ENCODE measurements around the gene RHOJ.
"Not testable (repeated sequence)": the region's sequence is repeated elsewhere in the genome, so short reads cannot be mapped to it uniquely, and the experiment has no call there.

The RHOJ gene

GRCh38 chr14:63276492-63277342 is 72.5 kb downstream of the RHOJ start:
- no peaks in the 10 kb centered on the region for H3K36me3 ChIP-seq (ENCODE audit: insufficient read depth, insufficient read length, low read length)
- DNase-seq (ENCODE audit: low read depth, low spot score): no peak
- no peaks in the 10 kb centered on the region for H3K9me3 ChIP-seq (ENCODE audit: insufficient read depth, low read length)
- no peak overlapping the region for H3K4me3 ChIP-seq (ENCODE audit: insufficient read length, low read depth)
- TF ChIP-seq YY1 (IDR thresholded peaks at IDR 0.05; ENCODE audit: insufficient read depth, insufficient read length) (no peak), SUZ12 (IDR thresholded peaks at IDR 0.05; ENCODE audit: extremely low read depth, insufficient read depth, insufficient read length) (no peak), ZNF274 (IDR thresholded peaks at IDR 0.05; ENCODE audit: low read depth, low read length) (no peak)
- no peak overlapping the region for H3K9ac ChIP-seq (ENCODE audit: insufficient read length, low read depth)
- no peaks in the 10 kb centered on the region for H3K4me1 ChIP-seq (ENCODE audit: insufficient read depth, insufficient read length)
- no peaks in the 10 kb centered on the region for H3K27me3 ChIP-seq (ENCODE audit: insufficient read depth, insufficient read length)

GRCh38 chr14:63277591-63278183 is 73.4 kb downstream of the RHOJ start:
- no peak for DNase-seq (ENCODE audit: low read depth, low spot score)
- H3K36me3 ChIP-seq (ENCODE audit: insufficient read depth, insufficient read length, low read length): no peaks in the 10 kb centered on the region
- no peaks in the 10 kb centered on the region for H3K27me3 ChIP-seq (ENCODE audit: insufficient read depth, insufficient read length)
- H3K4me1 ChIP-seq (ENCODE audit: insufficient read depth, insufficient read length): no peaks in the 10 kb centered on the region
- TF ChIP-seq SUZ12 (IDR thresholded peaks at IDR 0.05; ENCODE audit: extremely low read depth, insufficient read depth, insufficient read length) (no peak), YY1 (IDR thresholded peaks at IDR 0.05; ENCODE audit: insufficient read depth, insufficient read length) (no peak), ZNF274 (IDR thresholded peaks at IDR 0.05; ENCODE audit: low read depth, low read length) (no peak)
- H3K9ac ChIP-seq (ENCODE audit: insufficient read length, low read depth): no peak overlapping the region
- no peaks in the 10 kb centered on the region for H3K9me3 ChIP-seq (ENCODE audit: insufficient read depth, low read length)
- no peak overlapping the region for H3K4me3 ChIP-seq (ENCODE audit: insufficient read length, low read depth)

GRCh38 chr14:63279933-63280332 is 75.7 kb downstream of the RHOJ start:
- not testable (repeated sequence) for H3K9me3 ChIP-seq (ENCODE audit: insufficient read depth, low read length); H3K4me1 ChIP-seq (ENCODE audit: insufficient read depth, insufficient read length); DNase-seq (ENCODE audit: low read depth, low spot score); H3K27me3 ChIP-seq (ENCODE audit: insufficient read depth, insufficient read length); H3K36me3 ChIP-seq (ENCODE audit: insufficient read depth, insufficient read length, low read length); H3K4me3 ChIP-seq (ENCODE audit: insufficient read length, low read depth); H3K9ac ChIP-seq (ENCODE audit: insufficient read length, low read depth)

GRCh38 chr14:63282997-63283883 is 79.0 kb downstream of the RHOJ start:
- TF ChIP-seq SUZ12 (IDR thresholded peaks at IDR 0.05; ENCODE audit: extremely low read depth, insufficient read depth, insufficient read length): no peak
- DNase-seq (ENCODE audit: low read depth, low spot score): no peak
- Histone ChIP-seq H3K9me3 (ENCODE audit: insufficient read depth, low read length) (no peaks in the 10 kb centered on the region), H3K4me3 (ENCODE audit: insufficient read length, low read depth) (no peak overlapping the region), H3K27me3 (ENCODE audit: insufficient read depth, insufficient read length) (no peaks in the 10 kb centered on the region), H3K36me3 (ENCODE audit: insufficient read depth, insufficient read length, low read length) (no peaks in the 10 kb centered on the region), H3K4me1 (ENCODE audit: insufficient read depth, insufficient read length) (no peaks in the 10 kb centered on the region), H3K9ac (ENCODE audit: insufficient read length, low read depth) (no peak overlapping the region)

- Histone ChIP-seq H3K4me1 (ENCODE audit: insufficient read depth, insufficient read length) (no peaks in the 10 kb centered on the region), H3K4me3 (ENCODE audit: insufficient read length, low read depth) (no peak overlapping the region), H3K9ac (ENCODE audit: insufficient read length, low read depth) (no peak overlapping the region), H3K27me3 (ENCODE audit: insufficient read depth, insufficient read length) (no peaks in the 10 kb centered on the region), H3K9me3 (ENCODE audit: insufficient read depth, low read length) (no peaks in the 10 kb centered on the region), H3K36me3 (ENCODE audit: insufficient read depth, insufficient read length, low read length) (no peaks in the 10 kb centered on the region)
- TF ChIP-seq SUZ12 (IDR thresholded peaks at IDR 0.05; ENCODE audit: extremely low read depth, insufficient read depth, insufficient read length) (no peak), YY1 (IDR thresholded peaks at IDR 0.05; ENCODE audit: insufficient read depth, insufficient read length) (no peak), ZNF274 (IDR thresholded peaks at IDR 0.05; ENCODE audit: low read depth, low read length) (no peak)
- no peak for DNase-seq (ENCODE audit: low read depth, low spot score)
These were observed 79.6 kb downstream of the RHOJ start for GRCh38 chr14:63283884-63284248.

- no peaks in the 10 kb centered on the region for H3K27me3 ChIP-seq (ENCODE audit: insufficient read depth, insufficient read length)
- no peak overlapping the region for H3K4me3 ChIP-seq (ENCODE audit: insufficient read length, low read depth)
- DNase-seq (ENCODE audit: low read depth, low spot score): no peak
- H3K9me3 ChIP-seq (ENCODE audit: insufficient read depth, low read length): no peaks in the 10 kb centered on the region
- no peaks in the 10 kb centered on the region for H3K36me3 ChIP-seq (ENCODE audit: insufficient read depth, insufficient read length, low read length)
- H3K4me1 ChIP-seq (ENCODE audit: insufficient read depth, insufficient read length): no peaks in the 10 kb centered on the region
- TF ChIP-seq YY1 (IDR thresholded peaks at IDR 0.05; ENCODE audit: insufficient read depth, insufficient read length): no peak
- TF ChIP-seq SUZ12 (IDR thresholded peaks at IDR 0.05; ENCODE audit: extremely low read depth, insufficient read depth, insufficient read length): no peak
- no peak for TF ChIP-seq ZNF274 (IDR thresholded peaks at IDR 0.05; ENCODE audit: low read depth, low read length)
- H3K9ac ChIP-seq (ENCODE audit: insufficient read length, low read depth): no peak overlapping the region
These were observed 81.8 kb downstream of the RHOJ start for GRCh38 chr14:63286071-63286470.
